HG02642 (cell line): ENCODE data around the gene INAVA.
A peak's percentile ranks its signal among the peaks of the same experiment; 100 is the strongest.
"Not testable (repeated sequence)": the region's sequence is repeated elsewhere in the genome, so short reads cannot be mapped to it uniquely, and the experiment has no call there.

ENCODE experiments used
- ATAC-seq: cut with Tn5 transposase; IDR thresholded peaks from one replicate; pipeline ENCODE4 v1.9.1; 2021; ENCODE audit warnings: mild to moderate bottlenecking; ENCODE audit not compliant: unreplicated experiment, poor library complexity

Gene INAVA

GRCh38 chr1:200895801-200896530 is 1.3 kb downstream of the INAVA start:
- ATAC-seq: peak; percentile 43

- no peak for ATAC-seq
These were observed 2.0 kb downstream of the INAVA start for GRCh38 chr1:200896531-200897196.

- no peak for ATAC-seq
These were observed 2.6 kb downstream of the INAVA start for GRCh38 chr1:200897259-200897658.

- no peak for ATAC-seq
These were observed 4.3 kb downstream of the INAVA start for GRCh38 chr1:200899015-200899386.

- no peak for ATAC-seq
These were observed 4.8 kb downstream of the INAVA start for GRCh38 chr1:200899451-200899915.

- ATAC-seq: no peak
These were observed 5.5 kb downstream of the INAVA start for GRCh38 chr1:200899954-200900867.

GRCh38 chr1:200900877-200901276 is 6.2 kb downstream of the INAVA start:
- ATAC-seq: no peak

GRCh38 chr1:200901350-200901749 is 6.7 kb downstream of the INAVA start:
- no peak for ATAC-seq

- ATAC-seq: no peak
These were observed 7.2 kb downstream of the INAVA start for GRCh38 chr1:200901796-200902444.

GRCh38 chr1:200903793-200904192 is 9.1 kb downstream of the INAVA start:
- no peak for ATAC-seq

GRCh38 chr1:200904772-200905171 is 10.1 kb downstream of the INAVA start:
- no peak for ATAC-seq

GRCh38 chr1:200905411-200906052 is 10.8 kb downstream of the INAVA start:
- peak; percentile 38 for ATAC-seq

GRCh38 chr1:200906491-200906890 is 11.8 kb downstream of the INAVA start:
- no peak for ATAC-seq

- peak; percentile 70 for ATAC-seq
These were observed 13.0 kb downstream of the INAVA start for GRCh38 chr1:200907611-200908097.

- no peak for ATAC-seq
These were observed 13.6 kb downstream of the INAVA start for GRCh38 chr1:200908191-200908868.

GRCh38 chr1:200909071-200909470 is 14.4 kb downstream of the INAVA start:
- ATAC-seq: peak; percentile 9

GRCh38 chr1:200909757-200910239 is 15.1 kb downstream of the INAVA start:
- ATAC-seq: peak; percentile 38

- no peak for ATAC-seq
These were observed 16.7 kb downstream of the INAVA start for GRCh38 chr1:200911361-200911760.

GRCh38 chr1:200911936-200912335 is 17.2 kb downstream of the INAVA start:
- not testable (repeated sequence) for ATAC-seq
